RCC 7860 (cell line): ENCODE results near the gene SNPH.
A peak's percentile ranks its signal among the peaks of the same experiment; 100 is the strongest.

Source experiments
- DNase-seq: peaks from one replicate; pipeline ENCODE4 v3.0.0-alpha.2; 2015; ENCODE audit warnings: low spot score
- FAIRE-seq: peaks from 2 replicates; lab custom pipeline; 2012; peaks lifted over from hg19 to GRCh38; lab: Jason Lieb, UNC

SNPH gene

DNA sequence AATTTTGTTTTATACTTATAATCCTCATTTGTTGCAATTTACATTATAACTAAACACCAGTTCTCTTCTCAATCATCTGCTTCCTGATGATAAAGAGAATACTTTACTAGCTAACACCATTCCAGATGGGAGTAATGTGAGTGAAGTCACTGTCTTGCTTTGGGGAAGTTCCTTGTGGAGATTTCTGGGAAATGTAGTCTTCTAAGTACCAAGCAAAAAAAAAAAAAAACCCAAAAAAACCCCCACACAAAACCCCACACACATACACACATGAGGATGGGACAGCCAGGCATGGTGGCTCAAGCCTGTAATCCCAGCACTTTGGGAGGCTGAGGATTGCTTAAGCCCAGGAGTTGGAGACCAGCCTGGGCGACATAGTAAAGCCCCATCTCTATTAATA is 2.2 kb upstream of the SNPH start:
- no peak for DNase-seq
- FAIRE-seq = no peak

DNA sequence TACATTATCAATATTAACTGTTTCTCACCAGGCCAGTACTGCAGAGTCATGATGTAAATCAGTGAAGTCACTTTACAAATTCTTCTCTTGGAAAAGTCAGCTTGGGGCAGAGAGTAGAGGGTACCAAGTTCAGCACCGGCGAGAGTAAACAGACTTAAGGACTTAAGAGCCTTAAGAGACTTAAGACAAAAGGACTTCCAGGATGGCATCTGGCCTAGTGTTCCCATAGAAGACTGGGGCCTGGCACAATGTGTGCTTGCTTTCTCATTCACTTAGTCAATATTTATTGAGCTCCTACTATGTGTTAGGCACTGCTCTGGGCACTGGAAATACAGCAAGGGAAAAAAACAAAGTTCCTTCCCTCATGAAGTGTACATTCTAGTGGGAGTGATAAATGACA is 1.4 kb upstream of the SNPH start:
- no peak for FAIRE-seq
- DNase-seq = no peak

GRCh38 chr20:1265226-1265915 is 723 bp upstream of the SNPH start:
- no peak for DNase-seq
- no peak for FAIRE-seq

DNA sequence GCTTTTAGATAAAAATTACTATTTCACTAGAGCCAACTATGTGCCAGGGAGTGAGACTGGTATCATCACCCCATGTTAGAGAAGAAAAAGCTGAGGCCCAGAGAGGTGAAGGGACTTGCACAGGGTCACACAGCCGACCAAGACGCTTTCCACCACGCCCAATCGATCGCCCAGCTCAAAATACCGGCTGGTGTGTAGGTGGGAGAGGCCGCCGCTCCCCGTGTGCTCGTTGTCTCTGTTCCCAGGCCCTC is 253 bp upstream of the SNPH start:
- FAIRE-seq (no peak), DNase-seq (no peak)

DNA sequence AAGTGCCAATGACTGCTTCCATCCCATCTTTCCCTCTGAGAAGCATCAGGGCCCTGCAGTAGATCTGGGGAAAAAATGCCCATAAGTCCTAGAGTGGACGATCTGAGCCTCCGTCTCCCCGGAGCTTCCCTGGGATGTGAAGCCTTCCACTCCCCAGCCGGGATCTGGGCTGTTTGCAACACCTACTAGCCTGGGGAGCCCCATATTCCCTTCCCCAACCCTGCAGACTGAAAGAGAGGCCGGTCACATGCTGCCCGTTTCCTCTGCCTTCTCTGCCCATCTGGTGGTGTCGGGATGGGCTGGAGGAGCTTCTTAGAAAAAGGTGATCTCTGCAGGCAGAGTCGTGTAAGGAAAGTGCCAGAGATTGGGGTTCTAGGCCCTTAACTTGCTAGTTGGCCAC is 1.1 kb downstream of the SNPH start:
- DNase-seq (no peak), FAIRE-seq (no peak)

GRCh38 chr20:1267809-1268374 is 1.8 kb downstream of the SNPH start:
- DNase-seq = no peak
- FAIRE-seq = no peak

- DNase-seq = no peak
- no peak for FAIRE-seq
These were observed 3.1 kb downstream of the SNPH start for GRCh38 chr20:1269235-1269634.

DNA sequence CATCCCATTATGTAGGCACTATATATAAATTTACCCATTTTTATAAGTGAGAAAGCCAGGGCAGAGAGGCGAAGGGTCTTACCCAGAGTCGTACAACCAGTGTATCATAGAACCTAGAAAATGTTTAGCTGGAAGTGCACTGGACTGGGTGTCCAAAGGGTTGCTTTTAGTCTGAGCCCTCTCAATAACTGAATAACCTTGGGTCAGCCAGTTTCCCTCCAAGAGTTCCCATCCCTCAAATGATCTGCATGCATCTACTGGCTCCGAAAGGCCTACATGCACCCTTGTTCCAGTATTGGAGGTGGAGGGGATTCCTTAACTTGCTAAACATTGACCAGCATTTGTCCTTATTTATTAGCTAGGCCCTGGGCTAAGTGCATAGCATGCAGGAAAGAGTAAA is 3.8 kb downstream of the SNPH start:
- no peak for DNase-seq
- FAIRE-seq = no peak

- DNase-seq (no peak), FAIRE-seq (no peak)
These were observed 6.4 kb downstream of the SNPH start for GRCh38 chr20:1272368-1273100.

DNA sequence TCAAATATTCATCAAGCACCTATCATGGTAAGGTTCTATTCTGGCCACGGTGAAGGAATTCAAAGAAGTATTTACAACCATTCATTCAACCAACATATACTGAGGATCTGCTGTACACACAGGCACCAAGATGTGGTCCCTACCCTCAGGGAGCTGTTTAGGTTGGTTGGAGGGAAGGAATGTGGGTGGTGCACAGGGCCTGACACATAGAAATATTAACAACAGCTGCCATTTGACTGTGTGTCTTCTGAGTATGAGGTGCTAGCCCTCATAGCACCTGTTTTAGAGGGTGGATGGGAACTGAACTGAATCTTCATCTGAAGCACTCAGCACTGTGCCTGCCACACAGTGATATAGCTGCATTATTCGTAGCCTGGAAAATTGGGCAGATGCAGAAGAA is 7.3 kb downstream of the SNPH start:
- FAIRE-seq = no peak
- DNase-seq = no peak

GRCh38 chr20:1274485-1275311 is 8.6 kb downstream of the SNPH start:
- DNase-seq (no peak), FAIRE-seq (no peak)

DNA sequence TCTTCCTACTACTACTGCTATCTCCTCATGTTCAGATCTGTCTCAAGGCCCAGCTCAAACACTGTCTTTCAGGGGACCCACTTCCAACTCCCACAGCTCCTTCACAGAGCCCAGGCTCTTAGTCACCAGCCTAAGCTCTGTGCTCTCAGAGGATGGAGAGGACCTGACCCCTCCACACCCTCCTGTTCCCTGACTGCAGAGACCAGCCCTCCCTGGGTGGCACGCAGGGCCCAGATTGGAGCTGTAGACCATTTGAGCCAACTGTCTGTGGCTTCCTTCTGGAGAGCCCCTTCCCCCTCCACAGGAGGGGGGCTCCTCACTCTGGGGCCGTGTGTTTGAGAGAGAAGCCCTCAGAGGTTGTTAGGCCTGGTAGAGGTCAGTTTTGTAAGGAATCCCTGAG is 9.8 kb downstream of the SNPH start:
- FAIRE-seq (no peak), DNase-seq (no peak)

DNA sequence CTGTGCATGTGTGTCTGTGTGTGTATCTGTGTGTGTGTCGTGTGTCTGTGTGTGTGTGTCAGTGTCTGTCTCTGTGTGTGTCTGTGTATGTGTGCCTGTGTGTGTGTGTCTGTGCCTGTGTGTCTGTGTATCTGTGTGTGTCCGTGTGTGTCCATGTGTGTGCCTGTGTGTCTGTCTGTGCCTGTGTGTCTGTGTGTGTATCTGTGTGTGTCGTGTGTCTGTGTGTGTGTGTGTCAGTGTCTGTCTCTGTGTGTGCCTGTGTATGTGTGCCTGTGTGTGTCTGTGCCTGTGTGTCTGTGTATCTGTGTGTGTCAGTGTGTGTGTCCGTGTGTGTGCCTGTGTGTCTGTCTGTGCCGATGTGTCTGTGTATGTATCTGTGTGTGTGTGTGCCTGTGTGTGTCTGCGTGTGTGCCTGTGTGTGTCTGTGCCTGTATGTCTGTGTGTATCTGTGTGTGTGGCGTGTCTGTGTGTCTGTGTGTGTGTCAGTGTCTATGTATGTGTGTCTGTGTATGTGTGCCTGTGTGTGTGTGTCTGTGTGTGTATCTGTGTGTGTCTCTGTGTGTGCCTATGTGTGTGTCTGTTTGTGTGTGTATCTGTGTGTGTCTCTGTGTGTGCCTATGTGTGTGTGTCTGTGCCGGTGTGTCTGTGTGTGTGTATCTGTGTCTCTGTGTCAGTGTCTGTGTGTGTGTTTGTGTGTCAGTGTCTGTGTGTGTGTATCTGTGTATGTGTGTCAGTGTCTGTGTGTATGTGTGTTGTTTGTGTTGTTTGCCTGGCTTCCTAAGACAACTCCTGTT is 11.6 kb downstream of the SNPH start:
- FAIRE-seq (no peak), DNase-seq (no peak)

DNA sequence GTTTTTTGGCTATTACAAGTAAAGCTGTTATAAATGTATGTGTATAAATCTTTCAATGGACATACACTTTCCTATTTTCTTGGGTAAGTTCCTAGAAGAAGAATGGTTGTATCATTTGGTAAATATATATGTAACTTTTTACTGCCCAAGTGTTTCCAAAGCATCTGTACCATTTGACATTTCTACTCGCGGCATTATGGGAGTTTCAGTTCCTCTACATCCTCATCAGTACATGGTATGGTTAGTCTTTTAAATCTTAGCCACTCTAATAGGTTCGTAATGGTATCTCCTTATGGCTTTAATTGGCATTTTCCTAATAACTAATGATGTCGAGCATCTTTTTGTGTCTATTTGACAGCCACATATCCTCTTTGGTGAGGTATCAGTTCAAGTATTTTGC is 12.9 kb downstream of the SNPH start:
- FAIRE-seq (no peak), DNase-seq (no peak)

DNA sequence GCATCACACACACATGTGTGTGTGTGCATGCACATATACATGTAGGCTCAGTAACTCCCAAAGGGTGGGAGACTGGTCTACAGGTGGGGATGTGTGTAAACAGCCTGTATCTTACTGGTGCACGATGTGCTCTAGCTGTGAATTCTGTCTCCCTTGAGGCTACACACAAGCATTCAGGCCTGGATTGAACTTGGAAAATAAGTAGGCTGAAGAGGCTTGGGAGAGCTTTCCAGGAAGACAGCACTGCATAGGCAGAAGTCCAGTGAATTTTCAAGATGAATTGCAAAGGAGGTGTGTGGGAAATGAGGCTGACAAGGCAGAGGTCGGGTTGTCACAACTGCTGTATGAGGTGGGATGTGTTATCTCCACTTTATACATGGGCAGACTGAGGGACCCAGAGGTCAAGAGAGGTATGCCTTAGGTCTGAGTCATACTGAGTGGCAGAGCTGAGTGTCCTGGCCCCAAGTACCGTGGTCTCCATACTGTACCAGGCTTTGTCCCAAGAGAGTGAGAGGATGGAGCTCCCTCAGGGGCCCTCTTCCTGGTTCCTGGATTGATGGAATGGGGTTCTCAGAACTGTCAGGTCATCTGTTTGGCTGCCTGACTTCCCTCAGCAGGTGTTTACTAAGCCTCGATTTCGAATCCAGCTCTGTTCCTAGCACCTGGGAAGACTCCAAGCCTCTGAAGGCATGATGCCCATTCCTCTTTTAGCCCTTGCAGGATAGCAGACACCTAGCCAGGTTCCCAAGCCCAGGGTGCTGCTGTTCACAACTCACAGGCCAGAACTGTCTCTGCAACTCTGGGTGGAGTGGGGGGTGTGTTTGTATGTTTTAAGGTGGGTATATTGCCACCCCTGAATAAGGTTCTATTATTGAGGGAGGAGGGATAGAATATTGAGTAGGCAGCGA is 14.4 kb downstream of the SNPH start:
- FAIRE-seq = no peak

DNA sequence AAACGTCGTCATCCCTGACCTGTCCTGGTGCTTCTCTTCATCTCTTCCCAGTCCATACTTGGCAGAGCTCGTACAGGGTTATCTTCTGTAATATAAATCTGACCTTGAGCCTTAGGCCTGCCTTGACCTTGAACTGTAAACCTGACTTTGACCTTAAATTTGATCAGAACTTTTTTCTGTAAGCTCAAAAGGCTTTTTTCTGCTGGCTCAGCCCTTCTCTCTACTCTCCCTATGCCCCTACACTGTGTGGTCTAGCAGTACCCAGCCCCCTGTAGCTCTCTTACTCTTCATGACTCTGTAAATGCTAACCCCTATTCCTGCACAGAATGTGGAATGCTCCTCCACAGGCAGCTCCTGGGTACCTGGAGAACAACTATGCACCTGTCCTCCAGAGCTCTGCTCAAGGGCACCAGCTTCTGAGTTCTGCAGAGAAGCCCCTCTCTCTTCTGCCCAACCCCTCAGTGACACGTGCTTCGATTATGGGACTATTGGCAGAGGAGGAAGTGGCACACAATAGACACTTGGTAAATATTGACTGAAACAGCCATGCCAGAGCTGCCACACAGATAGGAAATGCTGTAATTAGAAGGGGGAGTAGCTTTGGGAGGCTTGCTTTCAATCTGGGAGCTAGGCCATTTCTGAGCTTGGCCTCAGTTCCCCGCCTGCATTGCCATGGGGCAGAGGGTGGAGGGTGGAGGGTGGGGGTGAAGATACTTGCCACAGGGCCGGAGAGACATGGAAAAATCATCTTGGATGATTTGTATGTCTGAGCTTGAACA is 15.4 kb downstream of the SNPH start:
- FAIRE-seq (no peak), DNase-seq (no peak)

More for the DNA sequence above, 14.4 kb downstream of the SNPH start:
- peak; percentile 36 for DNase-seq

GRCh38 chr20:1282966-1283365 is 16.9 kb downstream of the SNPH start:
- FAIRE-seq (no peak), DNase-seq (no peak)

DNA sequence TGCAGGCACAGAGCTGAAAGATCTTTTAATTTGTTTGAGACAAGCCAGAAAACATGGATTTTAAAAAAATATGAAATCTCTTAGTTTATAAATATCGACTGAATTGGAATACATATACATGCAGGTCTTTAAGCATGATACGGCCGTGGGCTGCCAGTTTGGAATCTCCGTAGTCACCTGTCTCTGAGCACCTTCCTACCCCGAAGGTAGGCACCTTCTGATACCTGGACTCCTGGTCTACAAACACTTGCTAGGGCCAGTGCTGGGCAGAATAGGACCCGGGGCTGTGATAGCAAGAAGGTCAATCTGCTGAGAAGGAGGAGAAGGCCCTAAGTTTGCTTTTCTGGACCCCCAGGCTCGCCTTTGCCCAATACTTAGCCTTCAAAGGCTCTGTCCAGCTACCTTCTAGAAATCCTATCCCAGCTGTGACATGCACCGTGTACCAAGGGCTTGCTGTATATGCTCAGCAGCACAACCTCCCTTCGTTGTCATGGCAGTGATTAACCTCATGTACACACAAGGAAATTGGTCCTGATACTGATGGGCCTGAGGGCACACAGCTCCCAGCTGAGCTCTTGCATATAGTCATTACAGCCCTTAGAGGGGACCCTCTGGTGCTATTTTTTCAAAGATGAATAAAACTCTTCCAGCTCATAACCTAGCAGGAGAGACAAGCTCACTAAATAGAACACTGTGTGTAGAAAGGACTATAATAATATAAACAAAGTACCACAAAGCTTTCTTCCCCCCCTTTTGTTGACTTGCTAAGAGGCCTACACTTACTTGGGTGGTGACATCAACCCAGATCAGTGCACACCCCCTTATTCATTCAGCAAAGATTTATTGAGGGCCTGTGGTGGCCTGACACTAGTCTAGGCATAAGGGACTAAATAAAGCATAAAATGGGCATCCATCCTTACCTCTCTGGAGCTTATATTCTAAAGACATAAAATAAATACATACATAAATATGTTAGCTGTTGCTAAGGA is 17.7 kb downstream of the SNPH start:
- DNase-seq (no peak), FAIRE-seq (no peak)
